ENCODE results near the gene KCTD17. TPM values are rescaled to one million over a fixed set of nuclear protein-coding genes. Genes with fewer than 3 reads are reported as not detected.

KCTD17 gene
- total RNA-seq, 2 experiments from 2014 or later = 22.6 to 23.1 TPM

- Mint-ChIP-seq H3K4me1 (ENCODE audit: low read depth) (peaks cover 2% of the 10 kb centered on the region), H3K27ac (no peak overlapping the region), H3K4me3 (no peak overlapping the region), H3K9me3 (no peaks in the 10 kb centered on the region), H3K27me3 (ENCODE audit: low read depth) (peaks cover 8% of the 10 kb centered on the region), H3K36me3 (ENCODE audit: low read depth) (no peaks in the 10 kb centered on the region)
- intact Hi-C loops (cut with micrococcal nuclease) = no loop called here
- DNase-seq = no peak
- CTCF ChIA-PET = no interaction called here
Observed at GRCh38 chr22:37014835-37015586, 36.5 kb upstream of the KCTD17 start.

- no peak overlapping the region for H3K27ac Mint-ChIP-seq
- CTCF ChIA-PET = no interaction called here
- peaks cover 13% of the 10 kb centered on the region for H3K27me3 Mint-ChIP-seq (ENCODE audit: low read depth)
Observed at GRCh38 chr22:37015587-37015878, 36.0 kb upstream of the KCTD17 start.

DNA sequence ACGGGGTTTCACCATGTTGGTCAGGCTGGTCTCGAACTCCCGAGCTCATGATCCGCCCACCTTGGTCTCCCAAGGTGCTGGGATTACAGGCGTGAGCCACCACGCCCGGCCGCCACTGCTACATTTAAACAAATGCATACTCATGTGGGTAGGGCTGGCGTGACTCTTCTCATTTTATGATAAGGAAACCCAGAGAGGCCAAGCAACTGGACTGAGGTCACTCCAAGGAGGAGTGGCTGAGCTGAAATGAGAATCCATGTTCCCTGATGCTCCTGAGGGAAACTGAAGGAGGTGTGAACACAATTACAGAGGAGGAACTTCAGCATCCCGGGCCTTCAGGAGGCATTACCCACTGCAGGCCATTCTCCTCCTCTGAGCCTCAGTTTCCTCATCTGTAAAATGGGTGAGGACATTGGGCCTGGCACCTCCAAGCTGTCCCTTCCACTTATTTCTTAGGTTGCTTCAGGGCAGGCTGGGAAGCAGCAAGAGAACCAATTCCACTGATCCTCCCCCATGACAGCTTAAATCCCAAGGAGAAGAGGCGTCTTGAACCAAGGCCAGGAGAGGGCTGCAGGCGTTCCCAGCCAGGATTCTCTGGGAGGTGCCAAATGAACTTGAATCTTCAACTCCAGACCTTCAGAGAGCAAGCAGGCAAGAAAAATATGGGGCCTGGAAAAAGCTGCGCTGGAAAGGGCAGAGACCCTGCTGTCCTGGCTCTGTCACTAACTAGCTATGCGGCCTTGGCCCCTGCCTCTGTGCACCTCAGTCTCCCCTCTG is 35.2 kb upstream of the KCTD17 start:
- H3K36me3 Mint-ChIP-seq (ENCODE audit: low read depth) = no peaks in the 10 kb centered on the region
- intact Hi-C loops (cut with micrococcal nuclease) = no loop called here
- H3K4me3 Mint-ChIP-seq = no peak overlapping the region
- DNase-seq = no peak
- peaks cover 4% of the 10 kb centered on the region for H3K4me1 Mint-ChIP-seq (ENCODE audit: low read depth)
- peaks cover 18% of the 10 kb centered on the region for H3K27me3 Mint-ChIP-seq (ENCODE audit: low read depth)
- no peaks in the 10 kb centered on the region for H3K9me3 Mint-ChIP-seq
- CTCF ChIA-PET = interaction anchor here (1.2 kb wide), 1 partner anchor 19 kb away, joined by 5 read pairs; no protein-coding TSS in a partner anchor
- H3K27ac Mint-ChIP-seq = no peak overlapping the region

More at GRCh38 chr22:37015587-37015878, 36.0 kb upstream of the KCTD17 start:
- DNase-seq = no peak
- peaks cover 4% of the 10 kb centered on the region for H3K4me1 Mint-ChIP-seq (ENCODE audit: low read depth)
- intact Hi-C loops (cut with micrococcal nuclease) = no loop called here
- no peaks in the 10 kb centered on the region for H3K9me3 Mint-ChIP-seq
- no peak overlapping the region for H3K4me3 Mint-ChIP-seq
- no peaks in the 10 kb centered on the region for H3K36me3 Mint-ChIP-seq (ENCODE audit: low read depth)

DNA sequence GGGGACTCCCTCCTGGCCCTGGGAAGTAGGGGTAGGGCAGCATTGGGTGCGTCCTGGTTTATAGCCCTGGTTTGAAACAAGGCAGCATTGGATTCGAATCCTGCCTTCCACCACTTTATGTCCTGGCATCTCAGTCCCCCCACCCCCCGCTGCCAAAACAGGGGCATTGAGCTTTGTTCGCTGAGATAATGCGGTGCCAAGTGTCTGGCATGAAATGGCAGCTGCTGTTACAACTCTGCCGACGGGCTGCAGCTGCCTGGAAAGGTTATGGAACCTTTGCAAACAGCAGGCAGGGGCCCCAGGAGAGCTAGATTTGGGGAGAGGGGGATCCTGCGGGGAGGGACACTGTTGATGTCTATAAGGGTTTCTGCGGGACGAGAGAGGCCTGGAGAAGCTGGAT is 34.2 kb upstream of the KCTD17 start:
- Mint-ChIP-seq H3K27ac (no peak overlapping the region), H3K4me1 (ENCODE audit: low read depth) (peaks cover 4% of the 10 kb centered on the region), H3K27me3 (ENCODE audit: low read depth) (peaks cover 24% of the 10 kb centered on the region), H3K9me3 (no peaks in the 10 kb centered on the region), H3K4me3 (no peak overlapping the region), H3K36me3 (ENCODE audit: low read depth) (no peaks in the 10 kb centered on the region)
- intact Hi-C loops (cut with micrococcal nuclease) = no loop called here
- no peak for DNase-seq
- CTCF ChIA-PET = interaction anchor here (1.2 kb wide), 1 partner anchor 20 kb away, joined by 5 read pairs; no protein-coding TSS in a partner anchor

DNA sequence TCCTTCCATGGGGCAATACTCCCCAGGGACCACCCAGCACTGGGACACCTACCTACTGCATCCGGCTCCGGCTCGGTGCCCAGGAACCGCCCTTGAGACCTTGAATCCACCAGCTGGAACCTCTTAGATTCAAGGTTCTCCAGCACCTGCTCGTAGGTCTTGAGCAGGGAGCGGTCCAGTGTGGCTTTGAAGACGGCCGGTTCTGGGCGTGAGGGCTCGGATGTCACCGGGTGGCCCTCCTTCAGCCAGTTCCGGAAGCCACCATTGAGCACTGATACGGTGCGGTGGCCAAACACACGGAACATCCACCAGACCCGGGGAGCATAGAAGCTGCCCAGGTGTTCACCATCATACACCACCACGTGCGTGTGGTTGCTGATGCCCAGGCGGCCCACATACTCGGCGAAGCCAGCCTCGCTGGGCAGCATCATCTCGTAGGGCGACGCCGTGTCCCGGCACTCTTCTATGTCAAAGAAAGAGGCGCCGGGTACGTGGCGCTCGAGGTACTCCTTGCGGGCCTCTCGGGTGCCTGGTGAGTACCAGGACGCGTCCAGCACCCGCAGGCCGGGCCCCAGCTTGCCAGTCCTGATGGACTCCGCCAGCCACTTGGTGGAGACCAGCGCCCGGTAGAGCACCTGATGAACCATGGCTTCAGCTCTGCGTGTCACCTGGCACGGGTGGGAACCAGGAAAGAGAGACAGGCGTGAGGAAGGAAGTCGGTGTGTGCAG is 33.3 kb upstream of the KCTD17 start:
- CTCF ChIA-PET = interaction anchor here (1.2 to 1.3 kb wide), 2 partner anchors 12 to 31 kb away, joined by 3 read pairs; no protein-coding TSS in a partner anchor
- Mint-ChIP-seq H3K4me1 (ENCODE audit: low read depth) (peaks cover 4% of the 10 kb centered on the region), H3K27me3 (ENCODE audit: low read depth) (peaks cover 24% of the 10 kb centered on the region), H3K27ac (no peak overlapping the region), H3K36me3 (ENCODE audit: low read depth) (no peaks in the 10 kb centered on the region), H3K4me3 (peak overlapping the region; percentile 46), H3K9me3 (no peaks in the 10 kb centered on the region)
- intact Hi-C loops (cut with micrococcal nuclease) = no loop called here
- no peak for DNase-seq

DNA sequence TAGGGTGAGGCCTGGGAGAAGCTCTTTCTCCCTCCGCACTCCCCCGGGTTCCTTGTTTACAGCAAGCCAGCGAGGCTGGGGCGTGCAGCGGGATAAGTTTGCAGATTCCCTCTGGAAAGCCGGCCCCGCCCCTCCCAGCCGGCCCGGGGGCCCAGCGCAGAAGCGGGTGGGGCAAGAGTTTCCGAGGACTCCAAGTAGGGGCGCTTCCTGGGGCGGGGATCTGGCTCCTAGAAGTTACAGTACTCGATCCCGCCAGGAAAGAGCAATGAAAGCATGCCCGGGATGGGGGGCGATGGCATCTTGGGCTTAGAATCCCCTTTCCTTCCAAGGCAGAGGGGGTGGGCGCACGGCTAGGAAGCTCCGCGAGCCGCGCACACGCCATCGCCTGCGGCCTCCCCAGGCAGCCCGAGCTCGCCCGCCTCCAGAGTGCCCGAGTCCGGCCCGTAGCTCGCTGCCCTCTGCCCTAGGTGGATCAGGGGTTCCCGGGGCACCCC is 32.7 kb upstream of the KCTD17 start:
- Mint-ChIP-seq H3K9me3 (no peaks in the 10 kb centered on the region), H3K4me1 (ENCODE audit: low read depth) (peaks cover 4% of the 10 kb centered on the region), H3K27ac (no peak overlapping the region), H3K27me3 (ENCODE audit: low read depth) (peaks cover 24% of the 10 kb centered on the region), H3K36me3 (ENCODE audit: low read depth) (no peaks in the 10 kb centered on the region), H3K4me3 (peak overlapping the region; percentile 46)
- DNase-seq = no peak
- intact Hi-C loops (cut with micrococcal nuclease) = no loop called here
- CTCF ChIA-PET = interaction anchor here (0.8 to 1.3 kb wide), 3 partner anchors 13 to 32 kb away, joined by 3 read pairs; no protein-coding TSS in a partner anchor

DNA sequence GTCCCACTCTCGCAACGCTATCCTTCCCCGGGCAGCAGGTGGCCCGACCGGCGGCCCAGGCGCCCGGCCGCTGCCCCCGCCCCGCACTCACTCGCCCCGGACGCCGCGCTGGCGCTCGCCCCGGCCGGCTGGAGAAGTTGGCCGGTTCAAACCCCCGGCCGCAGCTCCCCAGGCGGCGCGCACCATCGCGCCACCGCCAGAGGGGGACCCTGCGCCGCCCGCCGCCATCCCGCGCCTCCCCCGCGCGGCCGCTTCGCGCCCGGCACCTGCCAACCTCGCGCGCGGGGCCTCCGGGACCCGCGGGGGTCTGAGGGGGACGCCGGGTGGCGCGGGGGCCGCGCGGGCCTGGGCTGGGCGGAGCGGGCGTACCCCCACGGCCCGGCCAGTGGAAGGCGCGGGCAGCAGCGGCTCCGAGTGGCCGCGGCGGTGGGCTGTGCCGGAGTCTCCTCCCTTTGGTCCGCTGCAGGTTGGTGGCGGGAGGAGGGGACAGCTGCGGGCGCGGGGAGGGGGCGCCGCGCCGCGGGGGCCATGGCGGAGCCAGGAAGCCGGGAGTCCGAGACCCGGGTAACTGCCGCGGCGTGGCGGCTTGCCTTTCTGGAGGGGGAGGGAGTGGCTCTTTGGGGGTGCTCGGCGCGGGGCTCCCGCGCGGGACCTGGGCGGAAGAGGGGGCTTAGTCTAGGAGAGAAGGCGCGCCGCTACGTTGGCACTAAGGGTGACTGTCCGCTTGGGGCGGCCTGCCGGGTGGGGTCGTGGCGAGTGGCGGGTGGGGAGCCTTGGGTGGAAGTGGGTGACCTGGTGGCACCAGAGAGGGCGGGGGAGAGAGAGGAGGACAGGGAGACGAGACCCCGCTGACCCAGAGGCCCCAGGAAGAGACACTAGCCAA is 32.0 kb upstream of the KCTD17 start, which contains the start of the genes MPST and TST:
MPST (plus strand) TSS at position 434 of the 883 bp plus-strand sequence; CDS start at position 529, 95 bp downstream.
TST (minus strand) TSS at position 139 of the 883 bp plus-strand sequence. CDS start 715 bp downstream, outside the sequence.
- intact Hi-C loops (cut with micrococcal nuclease) = no loop called here
- peaks cover 24% of the 10 kb centered on the region for H3K27me3 Mint-ChIP-seq (ENCODE audit: low read depth)
- peaks cover 4% of the 10 kb centered on the region for H3K4me1 Mint-ChIP-seq (ENCODE audit: low read depth)
- no peaks in the 10 kb centered on the region for H3K9me3 Mint-ChIP-seq
- H3K27ac Mint-ChIP-seq = no peak within 1 kb of the TSS
- H3K4me3 Mint-ChIP-seq = peak within 1 kb of the TSS; percentile 70
- CTCF ChIA-PET = interaction anchor here (0.7 to 2.8 kb wide), 9 partner anchors 7 to 295 kb away, joined by 3 to 15 read pairs (median 3); a partner anchor contains a TSS
- DNase-seq = peak; percentile 18
- no peaks in the 10 kb centered on the region for H3K36me3 Mint-ChIP-seq (ENCODE audit: low read depth)

GRCh38 chr22:37020192-37020479 is 31.4 kb upstream of the KCTD17 start:
- intact Hi-C loops (cut with micrococcal nuclease) = no loop called here
- no peaks in the 10 kb centered on the region for H3K9me3 Mint-ChIP-seq
- no peaks in the 10 kb centered on the region for H3K36me3 Mint-ChIP-seq (ENCODE audit: low read depth)
- DNase-seq = no peak
- H3K27ac Mint-ChIP-seq = no peak overlapping the region
- H3K4me3 Mint-ChIP-seq = peak overlapping the region; percentile 70
- peaks cover 24% of the 10 kb centered on the region for H3K27me3 Mint-ChIP-seq (ENCODE audit: low read depth)
- peaks cover 4% of the 10 kb centered on the region for H3K4me1 Mint-ChIP-seq (ENCODE audit: low read depth)
- CTCF ChIA-PET = interaction anchor here (0.6 to 2.8 kb wide), 9 partner anchors 8 to 449 kb away, joined by 3 to 15 read pairs (median 3); a partner anchor contains a TSS

DNA sequence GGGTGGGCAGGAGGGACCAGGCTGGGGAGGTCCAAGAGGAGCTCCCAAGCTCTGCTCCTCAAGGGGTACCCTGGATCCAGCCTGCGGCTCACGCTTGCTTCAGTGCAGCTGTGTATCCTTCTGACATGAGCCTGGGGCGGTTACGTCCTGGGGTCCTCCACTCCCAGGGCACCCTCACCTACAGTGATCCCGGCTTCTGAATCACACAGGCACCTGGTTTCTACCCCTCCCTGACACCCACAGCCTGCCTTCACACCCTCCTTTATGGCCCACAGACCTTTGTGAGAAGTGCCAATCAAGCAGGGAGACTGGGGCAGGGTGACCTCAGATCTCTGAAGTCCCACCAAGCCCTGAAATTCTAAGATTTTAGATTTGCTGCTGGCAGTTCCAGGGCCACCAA is 30.5 kb upstream of the KCTD17 start:
- peaks cover 22% of the 10 kb centered on the region for H3K27me3 Mint-ChIP-seq (ENCODE audit: low read depth)
- no peak for DNase-seq
- H3K4me1 Mint-ChIP-seq (ENCODE audit: low read depth) = peaks cover 4% of the 10 kb centered on the region
- H3K9me3 Mint-ChIP-seq = no peaks in the 10 kb centered on the region
- intact Hi-C loops (cut with micrococcal nuclease) = no loop called here
- CTCF ChIA-PET = interaction anchor here (0.6 to 2.8 kb wide), 11 partner anchors 13 to 449 kb away, joined by 3 to 15 read pairs (median 3); partner anchors contain the start of gene IFT27
- no peaks in the 10 kb centered on the region for H3K36me3 Mint-ChIP-seq (ENCODE audit: low read depth)
- H3K4me3 Mint-ChIP-seq = no peak overlapping the region
- no peak overlapping the region for H3K27ac Mint-ChIP-seq

DNA sequence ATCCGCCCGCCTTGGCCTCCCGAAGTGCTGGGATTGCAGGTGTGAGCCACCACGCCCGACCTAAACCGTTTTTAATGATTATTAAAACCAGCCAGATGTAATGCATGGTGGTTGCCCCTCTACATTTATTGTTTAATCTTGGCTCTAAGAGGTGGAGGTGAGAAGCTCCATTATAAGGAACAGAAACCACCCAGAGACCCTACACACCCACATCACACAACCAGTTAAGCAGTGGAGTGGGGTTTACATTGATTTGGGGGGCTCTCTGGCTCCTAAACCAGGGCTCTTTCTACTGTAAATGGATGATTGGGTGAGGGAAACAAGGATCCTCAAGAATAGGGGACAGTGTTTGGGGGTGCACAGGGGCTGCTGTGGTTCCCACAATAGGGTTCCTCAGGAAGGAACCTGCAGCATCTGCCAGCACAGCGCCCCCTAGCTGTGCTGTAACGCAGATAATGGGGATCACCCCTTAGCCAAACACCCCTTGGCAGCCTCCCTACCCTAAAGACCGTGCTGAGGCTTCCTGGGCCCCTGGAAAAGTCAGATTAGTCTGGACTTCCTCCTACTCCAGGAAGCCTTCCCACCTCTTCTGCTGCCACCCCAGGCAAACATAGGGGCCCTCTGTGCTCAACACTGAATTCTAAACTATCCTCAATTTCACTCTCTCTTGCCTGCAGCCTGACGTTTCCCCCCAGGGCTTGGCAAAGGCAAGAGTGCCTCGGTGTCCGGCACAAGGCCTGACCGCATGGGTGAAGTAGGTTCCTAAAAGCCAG is 29.6 kb upstream of the KCTD17 start:
- H3K9me3 Mint-ChIP-seq = no peaks in the 10 kb centered on the region
- H3K27me3 Mint-ChIP-seq (ENCODE audit: low read depth) = peaks cover 22% of the 10 kb centered on the region
- H3K4me1 Mint-ChIP-seq (ENCODE audit: low read depth) = peaks cover 4% of the 10 kb centered on the region
- CTCF ChIA-PET = interaction anchor here (0.6 to 2.8 kb wide), 9 partner anchors 13 to 246 kb away, joined by 3 to 15 read pairs (median 3); partner anchors contain the start of genes IFT27 and RAC2
- H3K4me3 Mint-ChIP-seq = no peak overlapping the region
- H3K27ac Mint-ChIP-seq = no peak overlapping the region
- peak; percentile 54 for DNase-seq
- intact Hi-C loops (cut with micrococcal nuclease) = no loop called here
- no peaks in the 10 kb centered on the region for H3K36me3 Mint-ChIP-seq (ENCODE audit: low read depth)

All from activated naive CD4-positive, alpha-beta T cell treated with anti-CD3 and anti-CD28 coated beads for 36 hours (primary cell).